Measurements from ENCODE around the gene HEG1. TPM values are rescaled to one million over a fixed set of nuclear protein-coding genes. Genes with fewer than 3 reads are reported as not detected.

The HEG1 gene
- total RNA-seq, 2 experiments from 2014 or later, result 58.6 to 61.7 TPM

DNA sequence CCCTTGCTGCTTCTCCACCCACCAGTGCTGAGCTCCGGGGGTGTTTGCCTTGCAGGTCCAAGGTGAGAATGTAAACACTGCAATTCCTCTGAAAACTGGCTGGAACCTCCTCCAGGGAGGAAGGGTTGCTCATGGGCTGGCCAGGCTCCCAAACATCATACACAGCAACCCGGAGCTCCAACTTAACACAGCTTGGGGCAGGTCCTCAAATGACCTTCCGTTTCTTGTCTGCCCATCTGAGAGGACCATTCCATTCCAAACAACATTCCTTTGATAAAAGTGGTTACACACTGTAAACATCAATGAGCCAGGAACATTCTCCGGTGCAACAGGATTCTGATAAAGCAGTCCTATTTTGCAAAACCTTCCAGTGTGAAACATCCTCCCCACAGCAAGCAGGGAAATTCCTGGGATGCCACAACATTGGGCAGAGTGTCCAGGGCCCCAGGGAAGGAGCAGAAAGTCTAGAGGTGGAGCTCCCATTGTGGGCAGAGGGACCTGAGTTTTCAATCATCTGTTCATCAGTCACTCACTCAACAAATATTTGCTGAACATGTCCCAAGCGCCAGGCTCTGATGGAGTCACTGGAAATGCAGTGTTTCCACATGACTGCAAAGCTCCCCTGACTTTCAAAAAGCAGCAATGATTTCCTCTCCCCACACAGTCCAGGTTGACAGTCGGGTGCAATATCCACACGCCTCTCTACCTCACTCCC, 7.3 kb upstream of the HEG1 start:
- no peaks in the 10 kb centered on the region for H3K36me3 Mint-ChIP-seq (ENCODE audit: low read depth)
- POLR2A ChIA-PET, result interaction anchor here (0.6 kb wide), 1 partner anchor 335 kb away, joined by 3 read pairs; no protein-coding TSS in a partner anchor
- CTCF ChIA-PET, result no interaction called here
- H3K9me3 Mint-ChIP-seq (ENCODE audit: insufficient read depth), result no peaks in the 10 kb centered on the region
- H3K27ac Mint-ChIP-seq, result no peak overlapping the region
- no peak overlapping the region for H3K4me3 Mint-ChIP-seq
- H3K27me3 Mint-ChIP-seq (ENCODE audit: low read depth), result peaks cover 47% of the 10 kb centered on the region
- ATAC-seq, result no peak
- no peak for DNase-seq
- H3K4me1 Mint-ChIP-seq (ENCODE audit: low read depth), result peaks cover 7% of the 10 kb centered on the region

DNA sequence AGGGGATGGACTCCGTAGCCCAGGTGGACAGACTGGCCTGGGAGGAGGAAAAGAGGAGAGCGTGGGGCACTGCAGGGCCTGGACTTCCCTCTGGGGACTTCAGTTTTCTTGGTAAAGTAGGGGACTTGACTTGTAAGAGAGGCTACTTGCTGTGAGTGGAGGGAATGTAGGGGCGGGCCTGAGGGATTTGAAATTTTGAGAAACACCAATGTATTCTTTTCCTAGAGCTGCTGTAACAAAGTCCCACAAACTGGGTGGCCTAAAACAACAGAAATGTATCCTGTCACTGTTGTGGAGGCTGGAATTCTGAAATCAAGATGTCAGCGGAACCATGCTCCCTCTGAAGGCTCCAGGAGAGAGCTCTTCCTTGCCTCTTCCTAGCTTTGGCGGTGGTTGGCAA, 5.8 kb upstream of the HEG1 start:
- ChIA-PET CTCF (no interaction called here), POLR2A (no interaction called here)
- H3K36me3 Mint-ChIP-seq (ENCODE audit: low read depth), result no peaks in the 10 kb centered on the region
- ATAC-seq (no peak), DNase-seq (no peak)
- H3K27me3 Mint-ChIP-seq (ENCODE audit: low read depth), result peaks cover 42% of the 10 kb centered on the region
- no peak overlapping the region for H3K27ac Mint-ChIP-seq
- H3K4me3 Mint-ChIP-seq, result no peak overlapping the region
- H3K4me1 Mint-ChIP-seq (ENCODE audit: low read depth), result peaks cover 17% of the 10 kb centered on the region
- H3K9me3 Mint-ChIP-seq (ENCODE audit: insufficient read depth), result no peaks in the 10 kb centered on the region

DNA sequence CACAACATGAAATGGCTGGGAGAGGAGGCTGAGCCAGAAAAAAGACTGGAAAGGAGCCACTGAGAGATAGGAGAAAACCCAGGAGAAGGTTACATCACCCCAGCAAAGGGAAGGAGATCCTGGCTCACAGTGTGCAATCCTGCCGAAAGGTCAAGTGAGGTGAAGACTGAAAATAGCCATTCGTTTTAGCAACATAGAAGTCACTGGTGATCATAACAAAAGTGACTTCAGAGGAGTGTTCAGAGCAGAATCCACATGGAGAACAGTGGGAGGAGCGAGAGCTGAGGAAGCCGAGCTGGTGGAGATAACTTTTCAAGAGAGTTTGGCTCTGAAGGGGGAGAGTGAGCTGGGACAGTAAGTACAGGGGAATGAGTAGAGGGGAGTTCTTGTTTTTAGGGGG, 5.4 kb upstream of the HEG1 start:
- no peaks in the 10 kb centered on the region for H3K9me3 Mint-ChIP-seq (ENCODE audit: insufficient read depth)
- CTCF ChIA-PET, result no interaction called here
- POLR2A ChIA-PET, result no interaction called here
- H3K27me3 Mint-ChIP-seq (ENCODE audit: low read depth), result peaks cover 42% of the 10 kb centered on the region
- ATAC-seq (no peak), DNase-seq (no peak)
- H3K36me3 Mint-ChIP-seq (ENCODE audit: low read depth), result no peaks in the 10 kb centered on the region
- H3K27ac Mint-ChIP-seq, result no peak overlapping the region
- no peak overlapping the region for H3K4me3 Mint-ChIP-seq
- peaks cover 22% of the 10 kb centered on the region for H3K4me1 Mint-ChIP-seq (ENCODE audit: low read depth)

DNA sequence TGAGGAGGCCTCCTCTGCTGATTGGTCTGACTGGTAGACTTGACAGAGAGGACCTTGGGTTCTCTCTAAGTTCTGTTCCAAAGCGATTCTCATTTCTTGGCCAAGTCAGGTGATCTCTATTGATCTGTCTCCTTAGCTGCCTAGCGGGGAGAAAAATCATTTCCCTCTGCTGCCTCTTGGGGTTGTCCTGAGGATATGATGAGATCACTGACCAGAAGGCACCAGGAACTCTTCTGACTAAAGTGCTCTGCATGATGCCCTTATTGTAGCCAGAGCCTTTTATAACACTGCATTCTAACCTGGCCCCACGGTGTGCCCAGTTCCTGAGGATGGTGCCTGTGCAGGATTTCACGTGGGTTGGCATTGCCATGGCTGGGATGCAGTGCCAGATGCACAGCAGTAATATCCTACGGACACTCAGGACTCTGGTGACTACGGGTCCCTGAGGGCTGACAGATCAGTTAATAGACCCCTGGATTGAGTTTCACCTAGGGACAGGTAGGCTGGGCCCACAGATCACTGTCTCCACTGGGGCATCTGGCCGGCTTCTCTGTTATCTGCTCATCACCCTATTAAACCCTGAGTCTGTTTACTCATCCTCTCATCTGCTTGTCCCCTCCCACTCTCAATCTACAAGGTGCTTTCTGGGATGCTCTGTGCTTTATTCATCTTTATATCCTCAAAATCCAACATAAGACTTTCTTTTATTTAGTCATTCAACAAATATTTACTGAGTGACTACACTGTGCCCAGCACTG, 3.9 kb upstream of the HEG1 start:
- peaks cover 23% of the 10 kb centered on the region for H3K4me1 Mint-ChIP-seq (ENCODE audit: low read depth)
- H3K27me3 Mint-ChIP-seq (ENCODE audit: low read depth), result peaks cover 42% of the 10 kb centered on the region
- DNase-seq (no peak), ATAC-seq (no peak)
- H3K9me3 Mint-ChIP-seq (ENCODE audit: insufficient read depth), result no peaks in the 10 kb centered on the region
- H3K36me3 Mint-ChIP-seq (ENCODE audit: low read depth), result peaks cover under 1% of the 10 kb centered on the region
- POLR2A ChIA-PET, result interaction anchor here (0.6 kb wide), 1 partner anchor 83 kb away, joined by 3 read pairs; no protein-coding TSS in a partner anchor
- no peak overlapping the region for H3K4me3 Mint-ChIP-seq
- no peak overlapping the region for H3K27ac Mint-ChIP-seq
- CTCF ChIA-PET, result no interaction called here

DNA sequence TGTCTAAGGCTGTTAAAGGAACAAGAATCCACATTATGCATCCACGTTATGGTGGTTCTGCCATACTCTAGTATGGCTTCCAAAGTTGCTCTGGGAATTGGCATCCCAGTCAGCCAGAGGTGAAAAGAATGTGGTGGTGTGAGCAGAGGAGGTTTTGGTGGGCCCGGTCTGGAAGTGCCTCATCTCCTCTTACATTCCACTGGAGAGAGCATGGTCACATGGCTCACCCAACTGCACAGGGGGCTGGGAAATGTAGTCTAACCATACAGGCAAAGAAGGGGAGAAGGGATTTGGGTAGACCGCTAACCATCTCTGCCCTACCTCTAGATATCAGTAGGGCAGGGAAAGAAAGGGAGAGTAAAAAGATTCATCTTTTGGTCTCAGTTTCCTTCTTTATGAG, 3.2 kb upstream of the HEG1 start:
- POLR2A ChIA-PET, result no interaction called here
- CTCF ChIA-PET, result interaction anchor here (0.8 kb wide), 1 partner anchor 526 kb away, joined by 4 read pairs; no protein-coding TSS in a partner anchor
- Mint-ChIP-seq H3K4me3 (no peak overlapping the region), H3K27ac (no peak overlapping the region), H3K4me1 (ENCODE audit: low read depth) (peaks cover 28% of the 10 kb centered on the region), H3K9me3 (ENCODE audit: insufficient read depth) (no peaks in the 10 kb centered on the region), H3K27me3 (ENCODE audit: low read depth) (peaks cover 35% of the 10 kb centered on the region), H3K36me3 (ENCODE audit: low read depth) (peaks cover 7% of the 10 kb centered on the region)
- ATAC-seq (no peak), DNase-seq (no peak)

DNA sequence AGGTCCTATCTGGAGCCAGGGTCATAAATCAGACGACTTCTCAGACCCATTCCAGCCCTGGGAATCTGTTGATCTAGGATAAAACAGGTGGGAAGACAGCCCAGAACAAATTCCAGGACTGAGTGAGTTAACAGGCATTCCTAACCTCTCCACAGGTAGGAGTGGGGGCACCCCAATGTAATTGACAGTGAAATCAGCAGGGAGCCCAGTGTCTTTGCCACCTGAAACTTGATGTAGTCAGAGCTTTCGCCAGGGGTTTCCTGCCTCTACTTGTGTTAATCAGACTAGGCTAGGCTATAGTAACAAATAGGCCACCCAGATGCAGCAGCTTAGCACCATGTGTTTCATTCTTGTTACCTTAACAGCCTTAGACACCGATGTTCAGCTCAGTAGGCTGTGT, 2.7 kb upstream of the HEG1 start:
- Mint-ChIP-seq H3K27ac (no peak overlapping the region), H3K9me3 (ENCODE audit: insufficient read depth) (no peaks in the 10 kb centered on the region), H3K36me3 (ENCODE audit: low read depth) (peaks cover 12% of the 10 kb centered on the region), H3K4me3 (no peak overlapping the region), H3K4me1 (ENCODE audit: low read depth) (peaks cover 33% of the 10 kb centered on the region), H3K27me3 (ENCODE audit: low read depth) (peaks cover 33% of the 10 kb centered on the region)
- POLR2A ChIA-PET, result interaction anchor here (0.6 kb wide), 1 partner anchor 37 kb away, joined by 4 read pairs; no protein-coding TSS in a partner anchor
- no peak for ATAC-seq
- no peak for DNase-seq
- CTCF ChIA-PET, result interaction anchor here (0.8 kb wide), 1 partner anchor 527 kb away, joined by 4 read pairs; no protein-coding TSS in a partner anchor

DNA sequence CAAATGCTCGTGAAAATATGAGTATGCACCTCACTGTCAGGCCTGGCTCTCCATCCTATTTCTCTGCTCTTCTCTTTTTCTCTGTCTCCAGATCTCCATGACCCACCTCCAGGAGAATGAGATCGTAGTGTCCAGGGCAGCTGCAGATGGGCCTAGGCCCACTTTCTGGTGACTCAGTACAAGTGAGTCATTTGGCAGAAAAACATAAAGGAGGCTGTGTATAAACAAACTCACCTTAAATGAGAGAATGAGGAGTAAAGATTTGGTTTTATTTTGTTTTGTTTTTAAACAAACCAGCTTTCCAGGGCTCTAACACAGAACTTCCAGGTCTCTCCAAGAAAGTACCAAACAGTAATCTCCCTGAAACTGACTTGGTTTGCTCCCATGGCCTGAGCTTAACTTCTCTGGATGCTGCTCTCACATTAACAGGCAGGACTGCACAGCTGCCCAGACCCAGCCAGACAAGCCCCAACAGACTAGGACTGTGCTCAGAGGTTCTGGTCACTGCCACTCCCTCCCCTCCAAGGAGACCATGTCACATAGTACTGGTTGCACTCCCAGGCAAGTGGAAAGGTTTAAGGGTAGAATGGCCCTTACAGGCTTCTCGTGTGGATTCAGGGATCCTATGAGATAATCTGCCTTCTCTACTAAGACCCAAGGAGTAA, 1.5 kb upstream of the HEG1 start:
- peaks cover 24% of the 10 kb centered on the region for H3K27me3 Mint-ChIP-seq (ENCODE audit: low read depth)
- CTCF ChIA-PET, result interaction anchor here (0.8 to 1.4 kb wide), 2 partner anchors 15 to 62 kb away, joined by 3 read pairs; no protein-coding TSS in a partner anchor
- no peak for DNase-seq
- POLR2A ChIA-PET, result interaction anchor here (1.2 kb wide), 1 partner anchor 130 kb away, joined by 4 read pairs; no protein-coding TSS in a partner anchor
- no peak for ATAC-seq
- H3K27ac Mint-ChIP-seq, result no peak overlapping the region
- H3K9me3 Mint-ChIP-seq (ENCODE audit: insufficient read depth), result no peaks in the 10 kb centered on the region
- no peak overlapping the region for H3K4me3 Mint-ChIP-seq
- H3K36me3 Mint-ChIP-seq (ENCODE audit: low read depth), result peaks cover 17% of the 10 kb centered on the region
- peaks cover 45% of the 10 kb centered on the region for H3K4me1 Mint-ChIP-seq (ENCODE audit: low read depth)

DNA sequence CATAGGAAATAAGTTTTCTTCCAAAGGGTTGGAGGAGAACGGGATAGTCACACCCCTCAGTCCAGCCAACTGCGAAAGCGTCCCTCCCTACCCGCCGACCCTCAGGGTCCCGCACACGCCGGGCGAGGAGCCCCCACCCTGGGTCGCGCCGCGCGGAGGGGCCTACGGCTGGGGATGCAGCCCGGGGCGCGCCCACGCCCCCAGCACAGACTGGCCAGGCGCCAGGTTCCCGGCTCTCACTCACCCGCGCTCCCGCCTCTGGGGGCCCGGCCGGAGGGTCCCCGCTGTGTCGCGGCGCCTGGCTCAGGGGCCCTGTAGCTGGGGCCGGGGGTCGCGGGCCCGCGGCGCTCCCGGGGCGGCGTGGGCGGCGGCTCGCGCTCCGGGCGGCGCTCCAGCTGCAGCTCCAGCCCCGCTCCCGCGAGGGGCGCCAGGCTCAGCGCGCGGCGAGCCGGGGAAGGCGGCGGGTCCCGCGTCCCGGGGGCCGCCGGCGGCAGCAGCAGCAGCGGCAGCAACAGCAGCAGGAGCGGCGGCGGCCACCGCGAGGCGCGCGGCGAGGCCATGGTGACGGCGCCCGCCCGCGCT, 375 bp downstream of the HEG1 start:
- Mint-ChIP-seq H3K9me3 (ENCODE audit: insufficient read depth) (no peaks in the 10 kb centered on the region), H3K27ac (peak overlapping the region; percentile 84), H3K27me3 (ENCODE audit: low read depth) (peaks cover 7% of the 10 kb centered on the region), H3K4me3 (peak overlapping the region; percentile 92), H3K4me1 (ENCODE audit: low read depth) (peaks cover 62% of the 10 kb centered on the region), H3K36me3 (ENCODE audit: low read depth) (peaks cover 22% of the 10 kb centered on the region)
- ATAC-seq, result peak; percentile 35
- ChIA-PET POLR2A (no interaction called here), CTCF (no interaction called here)
- no peak for DNase-seq

DNA sequence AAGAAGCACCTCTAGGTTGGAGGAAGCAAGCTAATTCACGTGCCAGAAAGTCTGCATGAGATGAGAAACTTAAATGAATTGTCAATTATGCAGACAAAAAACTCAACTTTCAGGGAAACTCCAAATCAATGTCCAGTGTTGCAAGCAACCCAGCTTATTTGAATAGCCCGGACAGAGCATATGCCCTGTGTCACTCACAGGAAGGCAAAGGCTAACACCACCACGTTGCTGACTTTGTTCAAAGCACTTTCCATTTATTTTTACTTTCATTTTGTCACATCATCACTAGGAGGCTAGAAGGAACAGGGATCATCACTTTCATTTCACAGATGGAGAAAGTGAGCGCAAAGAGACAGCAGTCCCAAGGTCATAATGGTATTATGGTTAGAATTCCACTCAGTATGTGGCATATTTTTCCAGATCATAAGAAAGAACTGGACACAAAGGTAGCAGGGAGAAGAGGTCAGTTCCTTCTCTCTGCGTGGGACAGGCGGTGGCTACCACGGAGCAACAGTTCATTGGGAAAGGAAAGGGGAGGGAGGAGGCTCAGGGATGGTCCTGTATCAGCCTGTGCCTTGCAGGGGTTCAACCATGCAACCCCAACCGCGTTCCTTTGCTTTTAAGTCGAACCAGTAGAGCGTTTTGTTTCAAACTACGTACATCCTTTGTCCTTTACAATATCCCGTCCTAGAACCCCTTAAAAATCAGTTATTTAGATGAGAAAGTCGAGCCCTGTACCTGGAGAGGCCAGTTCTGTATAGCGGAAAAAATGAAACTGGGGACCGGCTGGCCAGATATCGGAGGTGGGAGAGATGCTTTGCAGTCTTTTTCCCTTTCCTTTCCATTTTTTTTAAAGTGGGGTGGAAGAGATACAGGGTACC, 1.1 kb downstream of the HEG1 start:
- H3K36me3 Mint-ChIP-seq (ENCODE audit: low read depth), result peaks cover 28% of the 10 kb centered on the region
- POLR2A ChIA-PET, result interaction anchor here (0.7 to 1.3 kb wide), 4 partner anchors 30 to 90 kb away, joined by 3 to 5 read pairs (median 4); no protein-coding TSS in a partner anchor

DNA sequence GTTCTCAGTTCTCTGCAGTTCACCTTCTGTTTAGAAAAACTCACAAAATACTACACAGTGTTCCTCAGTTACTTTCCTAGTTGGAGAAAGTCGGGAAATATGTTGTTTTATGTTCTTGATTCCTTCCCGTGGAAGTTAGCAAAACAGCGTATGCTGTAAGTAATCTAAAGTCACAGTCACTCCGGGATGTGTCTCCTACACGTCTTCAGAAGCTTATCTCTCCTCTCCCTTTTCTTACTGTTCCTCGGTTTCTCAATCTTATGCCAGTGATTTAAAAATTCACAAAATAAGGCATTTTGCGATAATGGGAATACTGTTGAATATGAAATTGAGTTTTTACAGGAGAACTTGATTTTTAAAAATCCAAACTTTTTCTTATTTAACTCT, 1.7 kb downstream of the HEG1 start:
- H3K27me3 Mint-ChIP-seq (ENCODE audit: low read depth), result peaks cover 2% of the 10 kb centered on the region
- no peak for ATAC-seq
- no peak for DNase-seq
- H3K36me3 Mint-ChIP-seq (ENCODE audit: low read depth), result peaks cover 35% of the 10 kb centered on the region
- POLR2A ChIA-PET, result interaction anchor here (0.7 to 1.3 kb wide), 4 partner anchors 30 to 90 kb away, joined by 3 to 5 read pairs (median 4); no protein-coding TSS in a partner anchor
- H3K27ac Mint-ChIP-seq, result peak overlapping the region; percentile 84
- H3K9me3 Mint-ChIP-seq (ENCODE audit: insufficient read depth), result no peaks in the 10 kb centered on the region
- CTCF ChIA-PET, result interaction anchor here (0.8 to 3.1 kb wide), 8 partner anchors 16 to 322 kb away, joined by 3 to 16 read pairs (median 3); no protein-coding TSS in a partner anchor
- peak overlapping the region; percentile 92 for H3K4me3 Mint-ChIP-seq
- peaks cover 69% of the 10 kb centered on the region for H3K4me1 Mint-ChIP-seq (ENCODE audit: low read depth)

More for the DNA sequence above, 1.1 kb downstream of the HEG1 start:
- CTCF ChIA-PET, result interaction anchor here (0.8 to 3.1 kb wide), 8 partner anchors 16 to 321 kb away, joined by 3 to 16 read pairs (median 3); no protein-coding TSS in a partner anchor
- DNase-seq, result peak; percentile 43
- H3K27ac Mint-ChIP-seq, result peak overlapping the region; percentile 84
- no peaks in the 10 kb centered on the region for H3K9me3 Mint-ChIP-seq (ENCODE audit: insufficient read depth)
- H3K4me3 Mint-ChIP-seq, result peak overlapping the region; percentile 92
- peak; percentile 28 for ATAC-seq
- peaks cover 2% of the 10 kb centered on the region for H3K27me3 Mint-ChIP-seq (ENCODE audit: low read depth)
- H3K4me1 Mint-ChIP-seq (ENCODE audit: low read depth), result peaks cover 67% of the 10 kb centered on the region

Measured in activated CD8-positive, alpha-beta T cell treated with anti-CD3 and anti-CD28 coated beads, Interleukin-2, amount 10 ng/mL, durations not matched to agents 7 days and 5 days (primary cell).